ENCODE measurements around the gene INAVA. TPM values are rescaled to one million over a fixed set of nuclear protein-coding genes. Genes with fewer than 3 reads are reported as not detected.
"Not testable (repeated sequence)": the region's sequence is repeated elsewhere in the genome, so short reads cannot be mapped to it uniquely, and the experiment has no call there.

The INAVA gene
- total RNA-seq, 2 donors from 2014 or later: 59.5 to 61.5 TPM

GRCh38 chr1:200960948-200961340, 66.2 kb downstream of the INAVA start:
- no peak for DNase-seq
- H3K9me3 ChIP-seq (ENCODE audit: control insufficient read depth, low read length): no peaks in the 10 kb centered on the region
- no peaks in the 10 kb centered on the region for H3K36me3 ChIP-seq (ENCODE audit: control insufficient read depth, insufficient read depth, low read length)
- no peaks in the 10 kb centered on the region for H3K4me1 ChIP-seq (ENCODE audit: control insufficient read depth, insufficient read depth, low read length)
- H3K36me3 Mint-ChIP-seq (ENCODE audit: low read depth): no peaks in the 10 kb centered on the region
- TF ChIP-seq, protein P1, sequence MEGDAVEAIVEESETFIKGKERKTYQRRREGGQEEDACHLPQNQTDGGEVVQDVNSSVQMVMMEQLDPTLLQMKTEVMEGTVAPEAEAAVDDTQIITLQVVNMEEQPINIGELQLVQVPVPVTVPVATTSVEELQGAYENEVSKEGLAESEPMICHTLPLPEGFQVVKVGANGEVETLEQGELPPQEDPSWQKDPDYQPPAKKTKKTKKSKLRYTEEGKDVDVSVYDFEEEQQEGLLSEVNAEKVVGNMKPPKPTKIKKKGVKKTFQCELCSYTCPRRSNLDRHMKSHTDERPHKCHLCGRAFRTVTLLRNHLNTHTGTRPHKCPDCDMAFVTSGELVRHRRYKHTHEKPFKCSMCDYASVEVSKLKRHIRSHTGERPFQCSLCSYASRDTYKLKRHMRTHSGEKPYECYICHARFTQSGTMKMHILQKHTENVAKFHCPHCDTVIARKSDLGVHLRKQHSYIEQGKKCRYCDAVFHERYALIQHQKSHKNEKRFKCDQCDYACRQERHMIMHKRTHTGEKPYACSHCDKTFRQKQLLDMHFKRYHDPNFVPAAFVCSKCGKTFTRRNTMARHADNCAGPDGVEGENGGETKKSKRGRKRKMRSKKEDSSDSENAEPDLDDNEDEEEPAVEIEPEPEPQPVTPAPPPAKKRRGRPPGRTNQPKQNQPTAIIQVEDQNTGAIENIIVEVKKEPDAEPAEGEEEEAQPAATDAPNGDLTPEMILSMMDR (conservative IDR thresholded peaks at IDR 0.05): no peak
- H3K27me3 ChIP-seq (ENCODE audit: control insufficient read depth, insufficient read depth, low read length, poor library complexity, severe bottlenecking): no peaks in the 10 kb centered on the region
- WGBS, 2 experiments (ENCODE audit: insufficient coverage in 1 of 2, insufficient read length in 1 of 2): 90 to 100% methylated on average over 1 to 4 of the region's 4 CpGs
- H3K9me3 Mint-ChIP-seq: no peaks in the 10 kb centered on the region
- no peaks in the 10 kb centered on the region for H3K27me3 Mint-ChIP-seq (ENCODE audit: insufficient read depth)
- no peak overlapping the region for H3K27ac Mint-ChIP-seq
- no peak overlapping the region for H3K4me3 ChIP-seq (ENCODE audit: low read length)
- no peak overlapping the region for H3K4me3 Mint-ChIP-seq
- no peak overlapping the region for H3K27ac ChIP-seq (ENCODE audit: low read depth, low read length)
- H3K4me1 Mint-ChIP-seq: peaks cover 6% of the 10 kb centered on the region
- no peak overlapping the region for H3K9ac ChIP-seq (ENCODE audit: extremely low read depth, low read length, poor library complexity, severe bottlenecking)

- not testable (repeated sequence) for H3K9ac ChIP-seq (ENCODE audit: extremely low read depth, low read length, poor library complexity, severe bottlenecking); H3K27me3 Mint-ChIP-seq (ENCODE audit: insufficient read depth); H3K27ac Mint-ChIP-seq; H3K4me3 ChIP-seq (ENCODE audit: low read length); H3K4me3 Mint-ChIP-seq; H3K27me3 ChIP-seq (ENCODE audit: control insufficient read depth, insufficient read depth, low read length, poor library complexity, severe bottlenecking); H3K4me1 Mint-ChIP-seq; H3K27ac ChIP-seq (ENCODE audit: low read depth, low read length); H3K36me3 ChIP-seq (ENCODE audit: control insufficient read depth, insufficient read depth, low read length); H3K9me3 Mint-ChIP-seq; H3K9me3 ChIP-seq (ENCODE audit: control insufficient read depth, low read length); H3K36me3 Mint-ChIP-seq (ENCODE audit: low read depth); H3K4me1 ChIP-seq (ENCODE audit: control insufficient read depth, insufficient read depth, low read length)
- peak; percentile 22 for DNase-seq
- WGBS, 2 experiments (ENCODE audit: insufficient coverage in 1 of 2, insufficient read length in 1 of 2): 89 to 92% methylated on average over 11 of the region's 11 CpGs
Measured at GRCh38 chr1:200962151-200962550, 67.5 kb downstream of the INAVA start.

GRCh38 chr1:200962631-200963030, 67.9 kb downstream of the INAVA start:
- H3K9me3 Mint-ChIP-seq: no peaks in the 10 kb centered on the region
- Histone ChIP-seq H3K9ac (ENCODE audit: extremely low read depth, low read length, poor library complexity, severe bottlenecking) (no peak overlapping the region), H3K9me3 (ENCODE audit: control insufficient read depth, low read length) (no peaks in the 10 kb centered on the region), H3K4me1 (ENCODE audit: control insufficient read depth, insufficient read depth, low read length) (no peaks in the 10 kb centered on the region), H3K27ac (ENCODE audit: low read depth, low read length) (no peak overlapping the region), H3K36me3 (ENCODE audit: control insufficient read depth, insufficient read depth, low read length) (no peaks in the 10 kb centered on the region), H3K4me3 (ENCODE audit: low read length) (no peak overlapping the region), H3K27me3 (ENCODE audit: control insufficient read depth, insufficient read depth, low read length, poor library complexity, severe bottlenecking) (no peaks in the 10 kb centered on the region)
- 88 to 92% methylated on average over 2 to 3 of the region's 4 CpGs for WGBS, 2 experiments (ENCODE audit: insufficient coverage in 1 of 2, insufficient read length in 1 of 2)
- TF ChIP-seq, protein P1 (conservative IDR thresholded peaks at IDR 0.05): no peak
- H3K27me3 Mint-ChIP-seq (ENCODE audit: insufficient read depth): no peaks in the 10 kb centered on the region
- peak; percentile 22 for DNase-seq
- H3K4me3 Mint-ChIP-seq: no peak overlapping the region
- no peaks in the 10 kb centered on the region for H3K36me3 Mint-ChIP-seq (ENCODE audit: low read depth)
- H3K27ac Mint-ChIP-seq: no peak overlapping the region
- peaks cover 6% of the 10 kb centered on the region for H3K4me1 Mint-ChIP-seq

DNA sequence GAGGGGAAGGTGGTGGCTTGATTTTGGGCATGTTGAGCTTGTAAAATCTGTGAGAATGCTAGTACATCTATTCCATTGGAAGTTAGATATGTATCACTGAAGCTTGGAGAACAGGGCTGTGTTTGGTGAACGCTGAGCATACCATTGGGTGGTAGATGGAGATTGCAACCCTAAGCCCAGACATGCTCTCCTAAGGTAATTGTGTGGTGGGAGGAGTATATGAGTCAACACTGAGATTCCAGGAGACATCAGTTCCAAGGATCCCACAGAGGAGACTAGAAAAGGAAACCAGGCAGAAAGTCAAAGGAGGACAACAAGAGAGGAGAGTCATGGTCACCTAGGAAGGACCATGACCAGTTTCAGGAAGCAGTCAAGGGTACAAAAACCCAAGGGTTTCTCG, 68.4 kb downstream of the INAVA start:
- Mint-ChIP-seq H3K4me1 (peaks cover 6% of the 10 kb centered on the region), H3K27me3 (ENCODE audit: insufficient read depth) (no peaks in the 10 kb centered on the region), H3K9me3 (no peaks in the 10 kb centered on the region), H3K27ac (no peak overlapping the region), H3K36me3 (ENCODE audit: low read depth) (no peaks in the 10 kb centered on the region), H3K4me3 (no peak overlapping the region)
- Histone ChIP-seq H3K4me1 (ENCODE audit: control insufficient read depth, insufficient read depth, low read length) (no peaks in the 10 kb centered on the region), H3K9me3 (ENCODE audit: control insufficient read depth, low read length) (no peaks in the 10 kb centered on the region), H3K27me3 (ENCODE audit: control insufficient read depth, insufficient read depth, low read length, poor library complexity, severe bottlenecking) (no peaks in the 10 kb centered on the region), H3K36me3 (ENCODE audit: control insufficient read depth, insufficient read depth, low read length) (no peaks in the 10 kb centered on the region), H3K9ac (ENCODE audit: extremely low read depth, low read length, poor library complexity, severe bottlenecking) (no peak overlapping the region), H3K27ac (ENCODE audit: low read depth, low read length) (no peak overlapping the region), H3K4me3 (ENCODE audit: low read length) (no peak overlapping the region)
- TF ChIP-seq, protein P1 (conservative IDR thresholded peaks at IDR 0.05): no peak
- peak; percentile 12 for DNase-seq
- WGBS, 2 experiments (ENCODE audit: insufficient coverage in 1 of 2, insufficient read length in 1 of 2): 86 to 98% methylated on average over 1 to 2 of the region's 2 CpGs

DNA sequence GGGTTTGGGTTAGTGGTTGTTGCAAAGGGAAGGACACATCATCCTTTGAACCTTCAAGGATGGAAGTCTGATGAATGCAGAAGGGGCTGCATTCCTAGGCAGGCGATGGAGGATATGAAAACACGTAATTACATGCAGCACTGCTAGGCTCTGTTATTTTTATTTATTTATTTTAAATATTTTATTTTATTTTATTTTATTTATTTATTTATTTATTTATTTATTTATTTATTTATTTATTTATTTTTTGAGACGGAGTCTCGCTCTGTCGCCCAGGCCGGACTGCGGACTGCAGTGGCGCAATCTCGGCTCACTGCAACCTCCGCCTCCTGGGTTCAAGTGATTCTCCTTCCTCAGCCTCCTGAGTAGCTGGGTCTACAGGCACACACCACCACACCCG, 69.2 kb downstream of the INAVA start:
- H3K36me3 Mint-ChIP-seq (ENCODE audit: low read depth); H3K27ac ChIP-seq (ENCODE audit: low read depth, low read length); H3K9ac ChIP-seq (ENCODE audit: extremely low read depth, low read length, poor library complexity, severe bottlenecking); H3K4me3 Mint-ChIP-seq; DNase-seq; H3K27me3 ChIP-seq (ENCODE audit: control insufficient read depth, insufficient read depth, low read length, poor library complexity, severe bottlenecking); H3K4me1 Mint-ChIP-seq; H3K36me3 ChIP-seq (ENCODE audit: control insufficient read depth, insufficient read depth, low read length); H3K4me3 ChIP-seq (ENCODE audit: low read length); H3K9me3 Mint-ChIP-seq; H3K27me3 Mint-ChIP-seq (ENCODE audit: insufficient read depth); H3K27ac Mint-ChIP-seq; H3K4me1 ChIP-seq (ENCODE audit: control insufficient read depth, insufficient read depth, low read length); H3K9me3 ChIP-seq (ENCODE audit: control insufficient read depth, low read length): not testable (repeated sequence)
- WGBS, 2 experiments (ENCODE audit: insufficient coverage in 1 of 2, insufficient read length in 1 of 2): 43 to 90% methylated on average over 1 to 10 of the region's 11 CpGs

All from endodermal cell (in vitro differentiated cells).